IPS DF 6.9 (cell line): ENCODE data around the gene PRKAB1.
"Not testable (repeated sequence)": the region's sequence is repeated elsewhere in the genome, so short reads cannot be mapped to it uniquely, and the experiment has no call there.

ENCODE experiments used
- DNase-seq: peaks from one replicate; pipeline ENCODE4 v3.0.0-alpha.2; 2013; ENCODE audit warnings: low read depth, low spot score
- H3K27ac ChIP-seq: one replicate; pipeline ENCODE4 v1.5.1; 2013; ENCODE audit warnings: low read length, control low read depth
- H3K27me3 ChIP-seq: 2 replicates; pipeline ENCODE4 v1.6.1; 2013; ENCODE audit warnings: mild to moderate bottlenecking, low read length; ENCODE audit not compliant: control insufficient read depth, insufficient read depth
- H3K36me3 ChIP-seq: 2 replicates; pipeline ENCODE4 v1.6.1; 2013; ENCODE audit warnings: low read length; ENCODE audit not compliant: control insufficient read depth, insufficient read depth
- H3K4me1 ChIP-seq: 2 replicates; pipeline ENCODE4 v1.6.1; 2013; ENCODE audit warnings: low read length; ENCODE audit not compliant: control insufficient read depth, insufficient read depth
- H3K4me3 ChIP-seq: 2 replicates; pipeline ENCODE4 v1.5.1; 2013; ENCODE audit warnings: mild to moderate bottlenecking, low read length
- H3K9me3 ChIP-seq: 2 replicates; pipeline ENCODE4 v1.6.1; 2013; ENCODE audit warnings: low read length, inconsistent platforms; ENCODE audit not compliant: control insufficient read depth, insufficient read depth
- WGBS: extraction: QIAGEN DNeasy Blood & Tissue Kit; methylation state at CpG from one replicate; pipeline ENCODE4 v1.1.7; 2013; ENCODE audit warnings: mixed read lengths, missing lambda C conversion rate; ENCODE audit not compliant: insufficient read length, insufficient coverage; 5-methylcytosine and 5-hydroxymethylcytosine counted together

PRKAB1 gene

GRCh38 chr12:119693511-119693910, 25.6 kb downstream of the PRKAB1 start:
- no peak overlapping the region for H3K4me3 ChIP-seq
- H3K4me1 ChIP-seq: no peaks in the 10 kb centered on the region
- no peak for DNase-seq
- peaks cover 10% of the 10 kb centered on the region for H3K36me3 ChIP-seq
- H3K27ac ChIP-seq: no peak overlapping the region
- WGBS: no CpG with 5 or more reads among the region's 1 CpG
- no peaks in the 10 kb centered on the region for H3K9me3 ChIP-seq
- no peaks in the 10 kb centered on the region for H3K27me3 ChIP-seq

GRCh38 chr12:119694111-119694510, 26.2 kb downstream of the PRKAB1 start:
- peaks cover 10% of the 10 kb centered on the region for H3K36me3 ChIP-seq
- WGBS: no CpG with 5 or more reads among the region's 6 CpGs
- no peaks in the 10 kb centered on the region for H3K4me1 ChIP-seq
- H3K27ac ChIP-seq: no peak overlapping the region
- H3K9me3 ChIP-seq: no peaks in the 10 kb centered on the region
- no peaks in the 10 kb centered on the region for H3K27me3 ChIP-seq
- no peak for DNase-seq
- no peak overlapping the region for H3K4me3 ChIP-seq

GRCh38 chr12:119695034-119695433, 27.1 kb downstream of the PRKAB1 start:
- Histone ChIP-seq H3K27ac (no peak overlapping the region), H3K36me3 (peaks cover 12% of the 10 kb centered on the region)
- no CpG with 5 or more reads among the region's 4 CpGs for WGBS

GRCh38 chr12:119696943-119697342, 29.0 kb downstream of the PRKAB1 start:
- Histone ChIP-seq H3K27ac (no peak overlapping the region), H3K36me3 (peaks cover 11% of the 10 kb centered on the region; the same call in 1 of the 2 replicates), H3K4me1 (peaks cover 2% of the 10 kb centered on the region; the same call in 1 of the 2 replicates), H3K4me3 (no peak overlapping the region), H3K9me3 (no peaks in the 10 kb centered on the region), H3K27me3 (no peaks in the 10 kb centered on the region)
- no CpG with 5 or more reads among the region's 5 CpGs for WGBS
- no peak for DNase-seq

More at GRCh38 chr12:119695034-119695433, 27.1 kb downstream of the PRKAB1 start:
- H3K9me3 ChIP-seq: no peaks in the 10 kb centered on the region
- H3K4me3 ChIP-seq: no peak overlapping the region
- DNase-seq: peak; percentile 29
- no peaks in the 10 kb centered on the region for H3K4me1 ChIP-seq
- H3K27me3 ChIP-seq: no peaks in the 10 kb centered on the region

GRCh38 chr12:119699199-119699760, 31.3 kb downstream of the PRKAB1 start:
- WGBS: no CpG with 5 or more reads among the region's 11 CpGs
- no peak for DNase-seq
- no peaks in the 10 kb centered on the region for H3K27me3 ChIP-seq
- peaks cover 13% of the 10 kb centered on the region; the same call in 1 of the 2 replicates for H3K36me3 ChIP-seq
- no peak overlapping the region for H3K27ac ChIP-seq
- no peaks in the 10 kb centered on the region for H3K9me3 ChIP-seq
- H3K4me3 ChIP-seq: no peak overlapping the region
- peaks cover 2% of the 10 kb centered on the region; the same call in 1 of the 2 replicates for H3K4me1 ChIP-seq

GRCh38 chr12:119700078-119700477, 32.1 kb downstream of the PRKAB1 start:
- H3K4me3 ChIP-seq: no peak overlapping the region
- no peaks in the 10 kb centered on the region for H3K9me3 ChIP-seq
- DNase-seq: no peak
- H3K27me3 ChIP-seq: no peaks in the 10 kb centered on the region
- H3K4me1 ChIP-seq: peaks cover 2% of the 10 kb centered on the region; the same call in 1 of the 2 replicates
- H3K36me3 ChIP-seq: peaks cover 14% of the 10 kb centered on the region; the same call in 1 of the 2 replicates
- no CpG with 5 or more reads among the region's 6 CpGs for WGBS
- no peak overlapping the region for H3K27ac ChIP-seq

GRCh38 chr12:119704065-119704747, 36.3 kb downstream of the PRKAB1 start:
- Histone ChIP-seq H3K4me1 (peaks cover 2% of the 10 kb centered on the region; the same call in 1 of the 2 replicates), H3K4me3 (no peak overlapping the region), H3K27ac (no peak overlapping the region), H3K36me3 (peaks cover 13% of the 10 kb centered on the region; the same call in 1 of the 2 replicates), H3K27me3 (no peaks in the 10 kb centered on the region), H3K9me3 (no peaks in the 10 kb centered on the region)
- no CpG with 5 or more reads among the region's 16 CpGs for WGBS
- DNase-seq: no peak

GRCh38 chr12:119705182-119705581, 37.2 kb downstream of the PRKAB1 start:
- Histone ChIP-seq H3K27me3 (no peaks in the 10 kb centered on the region), H3K9me3 (no peaks in the 10 kb centered on the region), H3K4me1 (peaks cover 2% of the 10 kb centered on the region; the same call in 1 of the 2 replicates), H3K4me3 (no peak overlapping the region), H3K27ac (no peak overlapping the region), H3K36me3 (peaks cover 16% of the 10 kb centered on the region; the same call in 1 of the 2 replicates)
- no CpG with 5 or more reads among the region's 7 CpGs for WGBS
- no peak for DNase-seq

- not testable (repeated sequence) for H3K4me3 ChIP-seq, H3K9me3 ChIP-seq, DNase-seq, H3K4me1 ChIP-seq, H3K27me3 ChIP-seq, H3K27ac ChIP-seq
- peaks cover 19% of the 10 kb centered on the region; the same call in 1 of the 2 replicates for H3K36me3 ChIP-seq
- WGBS: no CpG with 5 or more reads among the region's 1 CpG
These were observed 38.5 kb downstream of the PRKAB1 start for GRCh38 chr12:119706427-119706826.

- no peak for DNase-seq
- no CpG with 5 or more reads among the region's 11 CpGs for WGBS
- Histone ChIP-seq H3K36me3 (peaks cover 31% of the 10 kb centered on the region), H3K27ac (no peak overlapping the region), H3K4me1 (no peaks in the 10 kb centered on the region; the same call in 1 of the 2 replicates), H3K27me3 (no peaks in the 10 kb centered on the region), H3K9me3 (no peaks in the 10 kb centered on the region), H3K4me3 (no peak overlapping the region)
These were observed 42.5 kb downstream of the PRKAB1 start for GRCh38 chr12:119710374-119710964.
